Loucy (cell line): Measurements from ENCODE around the gene RELCH.

ENCODE experiments used
- H2AFZ ChIP-seq: fragments of 200-600 bp; sonication (generic); 2 replicates; pipeline ENCODE4 v1.6.0; 2016; ENCODE audit warnings: antibody characterized with exemption, mild to moderate bottlenecking, low read length, moderate library complexity
- H3F3A ChIP-seq: fragments of 200-600 bp; 2 replicates; pipeline ENCODE4 v1.6.0; 2016; ENCODE audit warnings: antibody characterized with exemption, low read depth, mild to moderate bottlenecking
- H3K27me3 ChIP-seq: fragments of 200-600 bp; sonication (generic); 2 replicates; pipeline ENCODE4 v1.6.1; 2014; ENCODE audit warnings: low read length, mild to moderate bottlenecking; ENCODE audit not compliant: insufficient read depth, poor library complexity, severe bottlenecking
- H3K36me3 ChIP-seq: fragments of 200-600 bp; sonication (generic); 2 replicates; pipeline ENCODE4 v1.6.1; 2016; ENCODE audit warnings: low read length; ENCODE audit not compliant: insufficient read depth
- H3K4me1 ChIP-seq: fragments of 200-600 bp; sonication (generic); 2 replicates; pipeline ENCODE4 v1.5.1; 2014; ENCODE audit warnings: low read length, mild to moderate bottlenecking; ENCODE audit not compliant: insufficient read depth, poor library complexity, severe bottlenecking
- H3K4me2 ChIP-seq: fragments of 200-600 bp; sonication (generic); 2 replicates; pipeline ENCODE4 v1.6.0; 2014; ENCODE audit warnings: antibody characterized with exemption, low read length, low read depth, mild to moderate bottlenecking; ENCODE audit not compliant: poor library complexity, severe bottlenecking
- H3K4me3 ChIP-seq: fragments of 200-600 bp; sonication (generic); 2 replicates; pipeline ENCODE4 v1.5.1; 2014; ENCODE audit warnings: low read length, mild to moderate bottlenecking, mixed read lengths; ENCODE audit not compliant: poor library complexity, severe bottlenecking
- H3K79me2 ChIP-seq: fragments of 200-600 bp; sonication (generic); 2 replicates; pipeline ENCODE4 v1.6.1; 2014; ENCODE audit warnings: low read length; ENCODE audit not compliant: insufficient read depth
- H3K9ac ChIP-seq: fragments of 200-600 bp; sonication (generic); 2 replicates; pipeline ENCODE4 v1.6.0; 2014; ENCODE audit warnings: mild to moderate bottlenecking, low read depth, low read length, moderate library complexity; ENCODE audit not compliant: poor library complexity, severe bottlenecking
- H3K9me2 ChIP-seq: fragments of 200-600 bp; sonication (generic); replicated peaks from 2 replicates; pipeline ENCODE4 v1.6.1; 2016; ENCODE audit warnings: low read depth, low read length, mixed read lengths
- H3K9me3 ChIP-seq: fragments of 200-600 bp; sonication (generic); 2 replicates; pipeline ENCODE4 v1.6.1; 2014; ENCODE audit warnings: mild to moderate bottlenecking, antibody characterized with exemption, low read length, low read depth; ENCODE audit not compliant: insufficient read depth
- H4K20me1 ChIP-seq: fragments of 200-600 bp; sonication (generic); 2 replicates; pipeline ENCODE4 v1.6.0; 2014; ENCODE audit warnings: antibody characterized with exemption, low read length, mild to moderate bottlenecking; ENCODE audit not compliant: insufficient read depth, poor library complexity, severe bottlenecking
- EZH2phosphoT487 ChIP-seq: fragments of 200-600 bp; IDR thresholded peaks from 2 replicates; pipeline ENCODE4 v1.6.1; 2018; ENCODE audit warnings: antibody characterized with exemption, mild to moderate bottlenecking, moderate library complexity, borderline replicate concordance
- TF ChIP-seq, protein P1 (sequence below): fragments of 200-600 bp; sonication (generic); conservative IDR thresholded peaks from 2 replicates; pipeline ENCODE4 v1.5.1; 2014; ENCODE audit warnings: mild to moderate bottlenecking, antibody characterized with exemption, low read length

The RELCH gene

DNA sequence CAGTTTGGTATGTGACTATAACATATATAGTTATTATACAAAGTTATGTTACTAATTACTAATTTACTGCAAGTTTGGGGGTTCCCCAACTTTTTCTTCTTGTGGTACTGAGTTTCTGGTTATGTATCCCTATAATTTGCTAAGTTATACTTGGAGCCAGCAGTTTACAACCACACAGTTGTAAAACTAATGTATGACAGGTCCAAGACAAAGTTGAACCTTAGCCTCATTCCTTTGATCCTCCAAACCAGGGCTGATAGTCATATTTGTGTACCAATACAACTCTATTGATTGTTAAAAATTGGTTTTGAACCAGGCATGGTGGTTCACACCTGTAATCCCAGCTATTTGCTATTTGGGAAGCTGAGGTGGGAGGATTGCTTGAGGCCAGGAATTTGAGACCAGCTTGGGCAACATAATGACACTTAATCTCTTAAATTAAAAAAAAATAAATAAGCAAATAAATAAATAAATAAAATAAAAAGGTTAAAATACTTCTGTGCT is 24.3 kb downstream of the RELCH start:
- Histone ChIP-seq H3K9me2 (no peaks in the 10 kb centered on the region), H2AFZ (no peak overlapping the region), H3K4me1 (peaks cover 14% of the 10 kb centered on the region), H4K20me1 (peaks cover 10% of the 10 kb centered on the region), H3K36me3 (peaks cover 44% of the 10 kb centered on the region), H3K9me3 (peaks cover 3% of the 10 kb centered on the region; the same call in 1 of the 2 replicates), H3K9ac (no peak overlapping the region), H3K27me3 (no peaks in the 10 kb centered on the region), H3K4me2 (no peak overlapping the region), H3F3A (no peaks in the 10 kb centered on the region), H3K79me2 (peaks cover 64% of the 10 kb centered on the region), H3K4me3 (no peak overlapping the region)
- no peak for TF ChIP-seq EZH2phosphoT487
- TF ChIP-seq, protein P1, sequence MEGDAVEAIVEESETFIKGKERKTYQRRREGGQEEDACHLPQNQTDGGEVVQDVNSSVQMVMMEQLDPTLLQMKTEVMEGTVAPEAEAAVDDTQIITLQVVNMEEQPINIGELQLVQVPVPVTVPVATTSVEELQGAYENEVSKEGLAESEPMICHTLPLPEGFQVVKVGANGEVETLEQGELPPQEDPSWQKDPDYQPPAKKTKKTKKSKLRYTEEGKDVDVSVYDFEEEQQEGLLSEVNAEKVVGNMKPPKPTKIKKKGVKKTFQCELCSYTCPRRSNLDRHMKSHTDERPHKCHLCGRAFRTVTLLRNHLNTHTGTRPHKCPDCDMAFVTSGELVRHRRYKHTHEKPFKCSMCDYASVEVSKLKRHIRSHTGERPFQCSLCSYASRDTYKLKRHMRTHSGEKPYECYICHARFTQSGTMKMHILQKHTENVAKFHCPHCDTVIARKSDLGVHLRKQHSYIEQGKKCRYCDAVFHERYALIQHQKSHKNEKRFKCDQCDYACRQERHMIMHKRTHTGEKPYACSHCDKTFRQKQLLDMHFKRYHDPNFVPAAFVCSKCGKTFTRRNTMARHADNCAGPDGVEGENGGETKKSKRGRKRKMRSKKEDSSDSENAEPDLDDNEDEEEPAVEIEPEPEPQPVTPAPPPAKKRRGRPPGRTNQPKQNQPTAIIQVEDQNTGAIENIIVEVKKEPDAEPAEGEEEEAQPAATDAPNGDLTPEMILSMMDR, result no peak

- H3K9ac ChIP-seq, result no peak overlapping the region
- no peaks in the 10 kb centered on the region for H3K9me2 ChIP-seq
- H3K27me3 ChIP-seq, result no peaks in the 10 kb centered on the region
- no peak for TF ChIP-seq EZH2phosphoT487
- TF ChIP-seq, protein P1, result no peak
- no peak overlapping the region for H2AFZ ChIP-seq
- H3K9me3 ChIP-seq, result peaks cover 3% of the 10 kb centered on the region; the same call in 1 of the 2 replicates
- H3K79me2 ChIP-seq, result peaks cover 59% of the 10 kb centered on the region
- no peaks in the 10 kb centered on the region for H3K4me1 ChIP-seq
- H3F3A ChIP-seq, result no peaks in the 10 kb centered on the region
- no peaks in the 10 kb centered on the region for H4K20me1 ChIP-seq
- H3K4me3 ChIP-seq, result no peak overlapping the region
- peaks cover 49% of the 10 kb centered on the region for H3K36me3 ChIP-seq
- H3K4me2 ChIP-seq, result no peak overlapping the region
Measured at GRCh38 chr18:62214790-62215189, 27.7 kb downstream of the RELCH start.

DNA sequence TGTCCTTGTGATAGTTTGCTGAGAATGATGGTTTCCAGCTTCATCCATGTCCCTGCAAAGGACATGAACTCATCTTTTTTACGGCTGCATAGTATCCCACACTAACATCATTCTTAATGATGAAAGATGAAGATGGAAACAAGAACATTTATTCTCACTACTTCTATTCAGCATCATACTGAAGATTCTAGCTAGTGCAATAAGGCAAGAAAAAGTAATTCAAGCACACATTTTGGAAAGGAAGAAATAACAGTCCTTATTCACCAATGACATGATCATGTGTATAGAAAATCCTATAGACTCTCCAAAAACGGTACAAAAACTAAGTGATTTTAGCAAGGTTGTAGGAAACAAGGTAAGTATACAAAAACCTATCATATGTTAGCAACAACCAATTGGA is 37.2 kb downstream of the RELCH start:
- H2AFZ ChIP-seq, result no peak overlapping the region
- H3K4me1 ChIP-seq, result no peaks in the 10 kb centered on the region
- H3K27me3 ChIP-seq, result no peaks in the 10 kb centered on the region
- no peak overlapping the region for H3K9ac ChIP-seq
- no peaks in the 10 kb centered on the region for H4K20me1 ChIP-seq
- no peaks in the 10 kb centered on the region for H3F3A ChIP-seq
- peaks cover 15% of the 10 kb centered on the region; the same call in 1 of the 2 replicates for H3K79me2 ChIP-seq
- peaks cover 65% of the 10 kb centered on the region for H3K36me3 ChIP-seq
- H3K9me2 ChIP-seq, result no peaks in the 10 kb centered on the region
- H3K9me3 ChIP-seq, result peaks cover 10% of the 10 kb centered on the region
- TF ChIP-seq EZH2phosphoT487, result no peak
- TF ChIP-seq, protein P1, result no peak
- H3K4me3 ChIP-seq, result no peak overlapping the region
- no peak overlapping the region for H3K4me2 ChIP-seq
